Right cardiac atrium (tissue), 5 donors: Measurements from ENCODE around the gene SLX4IP. TPM values are rescaled to one million over a fixed set of nuclear protein-coding genes. Genes with fewer than 3 reads are reported as not detected.
"Not testable (repeated sequence)": the region's sequence is repeated elsewhere in the genome, so short reads cannot be mapped to it uniquely, and the experiment has no call there.

ENCODE experiments used
- ATAC-seq, 2 donors: fragments of 200-7000 bp; cut with Tn5 transposase; one replicate each; pipeline versions ENCODE4 v1.8.0 to v1.9.1; 2020; ENCODE audit warnings: moderate library complexity in 2 of 2, mild to moderate bottlenecking in 1 of 2
- DNase-seq, 3 donors: peaks; one replicate each; pipeline ENCODE4 v3.0.0-alpha.2; 2020
- H3K27ac ChIP-seq: one replicate; pipeline ENCODE4 v1.5.1; 2013; ENCODE audit warnings: mild to moderate bottlenecking, low read length, control low read depth, moderate library complexity
- H3K27me3 ChIP-seq: one replicate; pipeline ENCODE4 v1.6.1; 2013; ENCODE audit not compliant: control insufficient read depth, insufficient read depth
- H3K4me1 ChIP-seq: one replicate; pipeline ENCODE4 v1.6.1; 2013; ENCODE audit warnings: low read length; ENCODE audit not compliant: control insufficient read depth, insufficient read depth
- H3K4me3 ChIP-seq: one replicate; pipeline ENCODE4 v1.5.1; 2013; ENCODE audit warnings: low read length, control low read depth
- H3K9me3 ChIP-seq: one replicate; pipeline ENCODE4 v1.6.1; 2013; ENCODE audit warnings: low read length; ENCODE audit not compliant: control insufficient read depth
- WGBS: extraction: QIAGEN DNeasy Blood & Tissue Kit; methylation state at CpG from one replicate; pipeline ENCODE4 v1.1.7; 2013; 5-methylcytosine and 5-hydroxymethylcytosine counted together
- intact Hi-C, 4 donors: fragments of 100-400 bp; cut with DNase I; formaldehyde crosslinking; loops; one replicate each; pipeline versions ENCODE4 v1.11.0 to v1.14.0; 2022 to 2023
- long read RNA-seq, 4 donors: library from polyadenylated mRNA; unstranded; transcript quantifications; one replicate each; pipeline ENCODE4 v2.0.0, GENCODE V29; 2020 to 2021
- polyA plus RNA-seq: library from polyadenylated mRNA; stranded (reverse); fragments of 200-250 nt; gene quantifications from one replicate; pipeline ENCODE4 v1.2.3, GENCODE V29; 2013
- total RNA-seq, 4 donors: library from RNA; stranded (reverse); fragmentation: NEBNext Ultra II Directional; extraction: Animal tissue kit (Norgen Biotek cat#: 25700); gene quantifications; one replicate each; pipeline ENCODE4 v1.2.1, GENCODE V29; 2021
- donor health status: healthy with polysubstance abuse.
- donor health status: DM: no; HTN: yes; CAD: no.
- donor health status: DM: no; HTN: no; CAD: no.
- donor health status: DM: no; HTN: yes; CAD: no; lungs with severe emphysema.
- donor health status: DM: yes; HTN: yes; CAD: no.

The SLX4IP gene
- total RNA-seq = 1 to 10 TPM; 2.4 to 3.2 (median 2.8) TPM
- polyA plus RNA-seq = 1.3 TPM
- long read RNA-seq, donor 1, partial matches to known transcripts = 0 of 2 reads
- long read RNA-seq, donor 1, other reads (novel, unspliced or antisense) = 2 of 2 reads
- long read RNA-seq, donor 2, partial matches to known transcripts = 0 of 1 reads
- long read RNA-seq, donor 2, other reads (novel, unspliced or antisense) = 1 of 1 reads
- long read RNA-seq, donor 3, full-length matches to known transcripts = 2 of 5 reads
- long read RNA-seq, donor 3, partial matches to known transcripts = 0 of 5 reads
- long read RNA-seq, donor 3, other reads (novel, unspliced or antisense) = 3 of 5 reads
- long read RNA-seq, donor 4 = 0 reads

- Histone ChIP-seq H3K4me3 (peak within 1 kb of the TSS; percentile 56), H3K4me1 (peaks cover 5% of the 10 kb centered on the region), H3K27ac (peak within 1 kb of the TSS; percentile 92), H3K9me3 (no peaks in the 10 kb centered on the region), H3K27me3 (no peaks in the 10 kb centered on the region)
- WGBS = 2% methylated on average over 32 of the region's 32 CpGs
- ATAC-seq (peak; percentile 89 to 90), DNase-seq (peak; percentile 91 to 96 (median 95))
- intact Hi-C loops = no loop called here
Observed at GRCh38 chr20:10434832-10435812, at the start of gene SLX4IP. Gene SLX4IP, plus strand, starts transcription at chr20:10435305. Its CDS starts 22,900 bp downstream, at chr20:10458205.

- 51% methylated on average over 4 of the region's 4 CpGs for WGBS
- intact Hi-C loops = no loop called here
- H3K9me3 ChIP-seq = no peaks in the 10 kb centered on the region
Observed at GRCh38 chr20:10385850-10386544, 49.1 kb upstream of the SLX4IP start.

DNA sequence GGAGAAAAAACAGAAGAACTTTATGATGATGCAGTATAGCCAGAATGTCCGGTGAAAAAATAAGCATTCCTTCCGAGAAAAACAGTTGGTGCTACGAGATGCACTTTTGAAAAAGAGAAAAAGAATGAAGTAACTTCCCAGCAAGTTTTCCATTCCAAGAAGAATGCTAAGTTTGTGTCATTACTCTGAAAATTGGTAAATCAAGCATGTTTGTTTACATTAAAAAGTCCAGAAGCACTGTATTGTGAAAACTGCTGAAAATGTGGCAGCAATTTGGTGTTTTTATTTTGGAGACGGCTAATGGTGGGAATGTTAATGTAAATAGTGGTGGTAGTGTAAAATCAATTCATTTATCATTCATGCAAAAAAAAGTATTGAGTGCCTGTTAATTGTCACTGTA is 47.4 kb upstream of the SLX4IP start:
- Histone ChIP-seq H3K9me3 (no peaks in the 10 kb centered on the region), H3K4me1 (no peaks in the 10 kb centered on the region), H3K4me3 (no peak overlapping the region), H3K27me3 (no peaks in the 10 kb centered on the region), H3K27ac (no peak overlapping the region)
- ATAC-seq = no peak
- WGBS = 92% methylated on average over 4 of the region's 4 CpGs
- DNase-seq = no peak
- intact Hi-C loops = no loop called here

More at GRCh38 chr20:10385850-10386544, 49.1 kb upstream of the SLX4IP start:
- no peaks in the 10 kb centered on the region for H3K4me1 ChIP-seq
- DNase-seq (no peak), ATAC-seq (no peak)
- no peak overlapping the region for H3K4me3 ChIP-seq
- H3K27me3 ChIP-seq = no peaks in the 10 kb centered on the region
- no peak overlapping the region for H3K27ac ChIP-seq

DNA sequence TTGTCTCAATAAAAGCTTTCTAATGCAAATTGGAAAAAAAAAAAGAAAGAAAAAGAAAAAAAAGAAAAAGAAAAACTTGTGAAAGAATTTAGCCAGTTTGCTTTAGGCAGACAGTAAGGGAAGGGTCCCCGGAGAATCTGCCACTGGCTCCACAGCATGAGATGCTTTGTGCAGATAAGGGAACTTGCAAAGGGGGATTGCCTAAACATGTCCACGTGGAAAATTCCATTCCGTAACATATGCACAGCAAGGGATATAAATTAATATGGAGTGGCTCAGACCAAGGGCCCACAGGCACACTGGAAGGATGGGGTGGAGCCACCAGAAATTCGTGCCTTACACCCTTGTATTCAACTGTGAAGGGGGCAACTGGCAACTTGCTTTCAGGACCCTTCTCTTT is 46.5 kb upstream of the SLX4IP start:
- no peak overlapping the region for H3K4me3 ChIP-seq
- no peaks in the 10 kb centered on the region for H3K27me3 ChIP-seq
- 78% methylated on average over 4 of the region's 4 CpGs for WGBS
- H3K4me1 ChIP-seq = no peaks in the 10 kb centered on the region
- DNase-seq (no peak), ATAC-seq (no peak)
- intact Hi-C loops = no loop called here
- no peaks in the 10 kb centered on the region for H3K9me3 ChIP-seq
- H3K27ac ChIP-seq = no peak overlapping the region

- WGBS = 90% methylated on average over 2 of the region's 2 CpGs
- H3K27me3 ChIP-seq = no peaks in the 10 kb centered on the region
- H3K4me1 ChIP-seq = no peaks in the 10 kb centered on the region
- H3K27ac ChIP-seq = no peak overlapping the region
- ATAC-seq = no peak
- H3K9me3 ChIP-seq = no peaks in the 10 kb centered on the region
- no peak overlapping the region for H3K4me3 ChIP-seq
- intact Hi-C loops = no loop called here
- DNase-seq = no peak
Observed at GRCh38 chr20:10390709-10391108, 44.4 kb upstream of the SLX4IP start.

- H3K27ac ChIP-seq, H3K27me3 ChIP-seq, ATAC-seq, H3K4me1 ChIP-seq, H3K4me3 ChIP-seq, H3K9me3 ChIP-seq, intact Hi-C loops: not testable (repeated sequence)
- DNase-seq = peak in 1 of 3 donors; percentile 46
- 97% methylated on average over 29 of the region's 32 CpGs for WGBS
Observed at GRCh38 chr20:10394752-10395151, 40.4 kb upstream of the SLX4IP start.

GRCh38 chr20:10398834-10399369 is 36.2 kb upstream of the SLX4IP start:
- Histone ChIP-seq H3K4me3 (no peak overlapping the region), H3K27ac (no peak overlapping the region), H3K9me3 (no peaks in the 10 kb centered on the region), H3K4me1 (no peaks in the 10 kb centered on the region), H3K27me3 (no peaks in the 10 kb centered on the region)
- intact Hi-C loops = no loop called here
- no peak for ATAC-seq
- DNase-seq = no peak
- WGBS = 69% methylated on average over 3 of the region's 3 CpGs

- Histone ChIP-seq H3K9me3 (no peaks in the 10 kb centered on the region), H3K27me3 (no peaks in the 10 kb centered on the region), H3K27ac (no peak overlapping the region), H3K4me1 (peaks cover 1% of the 10 kb centered on the region), H3K4me3 (no peak overlapping the region)
- intact Hi-C loops = no loop called here
- ATAC-seq (no peak), DNase-seq (no peak)
- WGBS = 79% methylated on average over 3 of the region's 3 CpGs
Observed at GRCh38 chr20:10402938-10403608, 32.0 kb upstream of the SLX4IP start.

- intact Hi-C loops = no loop called here
- H3K27ac ChIP-seq = no peak overlapping the region
- ATAC-seq (no peak), DNase-seq (no peak)
- no peaks in the 10 kb centered on the region for H3K27me3 ChIP-seq
- no peaks in the 10 kb centered on the region for H3K9me3 ChIP-seq
- H3K4me3 ChIP-seq = no peak overlapping the region
- WGBS = 86% methylated on average over 2 of the region's 2 CpGs
- H3K4me1 ChIP-seq = peaks cover 1% of the 10 kb centered on the region
Observed at GRCh38 chr20:10404023-10404628, 31.0 kb upstream of the SLX4IP start.

- intact Hi-C loops = no loop called here
- H3K9me3 ChIP-seq = no peaks in the 10 kb centered on the region
- no peak overlapping the region for H3K4me3 ChIP-seq
- DNase-seq = no peak
- 82% methylated on average over 4 of the region's 4 CpGs for WGBS
- no peak overlapping the region for H3K27ac ChIP-seq
- H3K27me3 ChIP-seq = no peaks in the 10 kb centered on the region
- no peak for ATAC-seq
- peaks cover 1% of the 10 kb centered on the region for H3K4me1 ChIP-seq
Observed at GRCh38 chr20:10404959-10405530, 30.1 kb upstream of the SLX4IP start.
